ENCODE results near the gene MARS1. TPM values are rescaled to one million over a fixed set of nuclear protein-coding genes. Genes with fewer than 3 reads are reported as not detected.
"Not testable (repeated sequence)": the region's sequence is repeated elsewhere in the genome, so short reads cannot be mapped to it uniquely, and the experiment has no call there.

Gene MARS1
- polyA plus RNA-seq, 1 donor, result 138 TPM

DNA sequence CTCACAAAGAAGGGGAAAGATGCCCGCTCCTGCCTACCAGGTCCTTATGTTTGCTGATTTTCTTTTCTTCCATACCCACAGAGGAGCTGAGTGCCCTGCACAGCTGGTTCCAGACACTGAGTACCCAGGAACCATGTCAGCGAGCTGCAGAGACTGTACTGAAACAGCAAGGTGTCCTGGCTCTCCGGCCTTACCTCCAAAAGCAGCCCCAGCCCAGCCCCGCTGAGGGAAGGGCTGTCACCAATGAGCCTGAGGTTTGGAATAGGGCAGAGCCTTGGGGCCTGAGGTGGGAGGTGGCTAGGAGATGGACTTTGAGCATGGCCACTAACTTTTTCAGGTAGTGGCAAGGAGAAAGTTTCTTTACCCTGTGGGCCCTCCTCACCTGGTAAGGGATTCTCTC lies 2.3 kb downstream of the MARS1 start:
- no peak for DNase-seq

DNA sequence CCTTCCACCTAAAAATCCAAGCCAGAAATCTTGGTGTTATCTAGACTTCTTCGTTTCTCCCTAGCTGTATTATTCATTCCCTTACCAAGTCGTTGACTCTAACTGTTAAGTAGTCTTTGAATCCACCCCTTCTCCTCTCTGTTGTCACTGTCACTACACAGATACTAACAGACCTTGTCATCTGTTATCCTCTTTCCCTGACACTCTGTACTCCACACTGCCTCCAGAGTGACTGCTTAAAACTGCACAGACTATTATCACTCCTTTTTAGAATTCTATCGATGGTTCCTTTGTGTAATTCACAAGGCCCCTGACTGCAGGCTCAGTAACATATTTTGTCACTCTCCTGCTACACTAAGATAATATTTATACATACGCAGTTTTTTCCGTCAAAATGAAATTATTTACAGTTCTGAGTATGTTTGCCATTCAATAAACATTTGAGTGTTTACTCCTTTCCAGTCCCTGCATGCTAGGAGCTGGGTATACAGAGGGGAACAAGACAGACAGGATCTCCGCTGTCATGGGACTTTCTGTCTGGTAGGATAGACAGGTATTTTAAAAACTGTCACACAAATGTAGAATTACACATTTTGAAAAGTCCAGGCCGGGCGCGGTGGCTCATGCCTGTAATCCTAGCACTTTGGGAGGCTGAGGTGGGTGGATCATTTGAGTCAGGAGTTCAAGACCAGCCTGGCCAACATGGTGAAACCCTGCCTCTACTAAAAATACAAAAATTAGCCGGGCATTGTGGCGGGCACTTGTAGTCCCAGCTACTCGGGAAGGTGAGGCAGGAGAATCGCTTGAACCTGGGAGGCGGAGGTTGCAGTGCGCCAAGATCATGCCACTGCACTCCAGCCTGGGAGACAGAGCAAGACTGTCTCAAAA lies 3.8 kb downstream of the MARS1 start:
- no peak for DNase-seq

DNA sequence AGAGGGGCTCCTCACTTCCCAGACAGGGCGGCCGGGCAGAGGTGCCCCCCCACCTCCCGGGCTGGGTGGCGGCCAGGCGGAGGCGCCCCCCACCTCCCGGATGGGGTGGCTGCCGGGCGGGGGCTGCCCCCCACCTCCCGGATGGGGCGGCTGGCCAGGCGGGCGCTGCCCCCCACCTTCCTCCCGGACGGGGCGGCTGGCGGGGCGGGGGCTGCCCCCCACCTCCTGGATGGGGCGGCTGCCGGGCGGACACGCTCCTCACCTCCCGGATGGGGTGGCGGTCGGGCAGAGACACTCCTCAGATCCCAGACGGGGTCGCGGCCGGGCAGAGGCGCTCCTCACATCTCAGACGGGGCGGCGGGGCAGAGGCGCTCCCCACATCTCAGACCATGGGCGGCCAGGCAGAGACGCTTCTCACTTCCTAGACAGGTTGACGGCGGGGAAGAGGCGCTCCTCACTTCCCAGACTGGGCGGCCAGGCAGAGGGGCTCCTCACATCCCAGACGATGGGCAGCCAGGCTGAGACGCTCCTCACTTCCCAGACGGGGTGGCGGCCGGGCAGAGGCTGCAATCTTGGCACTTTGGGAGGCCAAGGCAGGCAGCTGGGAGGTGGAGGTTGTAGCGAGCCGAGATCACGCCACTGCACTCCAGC lies 7.3 kb downstream of the MARS1 start:
- DNase-seq, result not testable (repeated sequence)

DNA sequence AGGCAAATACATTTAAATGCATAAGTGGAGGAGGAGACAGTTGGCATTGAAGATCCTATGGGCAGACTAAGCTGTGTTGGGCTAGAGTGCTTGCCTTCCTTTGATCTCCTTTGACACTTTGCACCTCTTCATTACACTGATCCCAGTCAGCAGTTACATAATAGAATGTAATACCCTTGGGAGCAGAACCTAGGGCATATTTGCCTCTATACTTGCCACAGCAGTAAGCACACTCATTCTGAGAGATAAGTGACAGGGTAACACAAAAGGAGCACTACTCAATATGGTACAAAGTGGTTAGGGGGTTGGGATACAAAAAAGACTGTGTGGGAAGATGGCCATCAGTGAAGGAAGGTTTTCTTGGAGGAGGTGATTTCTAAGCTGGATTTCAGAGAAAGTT lies 9.0 kb downstream of the MARS1 start:
- no peak for DNase-seq

DNA sequence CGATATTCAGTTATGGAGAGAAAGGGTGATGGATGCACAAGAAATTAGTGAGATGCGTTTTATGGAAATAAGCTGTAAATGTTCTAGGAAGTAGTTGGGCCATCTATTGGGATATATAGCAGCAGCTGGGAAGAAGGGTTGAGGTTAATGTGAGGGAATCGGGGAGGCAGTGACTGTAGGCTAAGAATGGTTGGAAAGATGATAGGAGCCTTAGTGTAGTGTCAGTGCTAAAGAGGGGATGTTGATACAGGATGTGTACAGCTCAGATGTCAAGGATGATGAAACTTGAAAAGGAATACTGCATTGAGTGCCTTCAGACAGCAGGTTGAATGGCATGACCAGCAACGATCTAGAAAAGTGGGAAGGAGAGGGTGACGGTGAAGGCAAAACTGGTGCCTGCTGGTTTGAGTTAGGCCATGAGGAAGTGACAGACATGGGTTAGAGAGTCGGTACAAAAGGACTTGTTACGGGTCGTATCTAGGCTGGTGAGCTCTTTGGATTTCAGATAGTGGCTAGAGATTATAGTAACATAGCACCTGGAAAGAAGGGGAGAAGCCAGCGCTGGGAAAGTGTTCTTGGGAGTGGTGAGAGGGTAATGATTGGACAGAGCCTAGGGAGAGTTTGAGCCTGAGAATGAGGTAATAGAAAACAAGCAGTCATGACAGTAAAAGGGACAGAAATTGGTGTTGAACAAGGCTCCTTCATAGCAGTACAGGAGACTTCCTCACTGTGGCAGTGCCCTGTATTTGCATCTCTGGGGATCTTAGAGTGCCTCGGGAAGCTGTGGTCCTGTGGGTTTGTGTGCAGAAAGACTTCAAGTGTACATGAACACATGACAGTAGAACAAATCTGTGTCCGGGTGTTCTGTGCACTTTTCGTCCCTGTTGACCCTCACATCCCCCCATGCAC lies 9.6 kb downstream of the MARS1 start:
- DNase-seq, result no peak

DNA sequence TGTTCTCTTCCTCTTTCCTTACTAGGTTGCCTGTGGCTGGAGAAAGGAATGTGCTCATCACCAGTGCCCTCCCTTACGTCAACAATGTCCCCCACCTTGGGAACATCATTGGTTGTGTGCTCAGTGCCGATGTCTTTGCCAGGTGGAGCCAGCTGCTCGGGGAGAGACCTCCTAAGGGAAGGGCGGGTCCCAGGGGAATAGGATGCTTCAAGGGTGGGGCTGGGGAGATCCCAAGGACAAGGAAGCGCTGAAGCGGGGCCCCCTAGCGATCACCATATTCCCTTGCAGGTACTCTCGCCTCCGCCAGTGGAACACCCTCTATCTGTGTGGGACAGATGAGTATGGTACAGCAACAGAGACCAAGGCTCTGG lies 10.2 kb downstream of the MARS1 start:
- no peak for DNase-seq

DNA sequence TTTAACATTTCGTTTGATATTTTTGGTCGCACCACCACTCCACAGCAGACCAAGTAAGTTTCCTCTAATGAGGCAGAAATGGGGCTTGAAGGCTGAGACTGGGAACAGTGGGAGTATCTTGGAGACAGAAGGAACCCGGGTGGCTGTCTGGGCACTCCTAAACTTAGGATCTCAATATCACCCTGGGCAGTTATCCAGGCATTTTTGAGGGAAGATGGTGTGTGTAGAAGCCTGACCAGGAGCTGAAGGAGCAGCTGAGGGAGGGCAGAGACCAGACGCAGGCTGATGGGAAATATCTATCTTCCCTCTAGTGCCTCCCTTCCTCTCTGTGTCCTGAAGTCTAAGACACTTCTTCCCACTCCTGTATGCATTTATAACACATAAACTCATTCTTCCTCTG lies 10.7 kb downstream of the MARS1 start:
- DNase-seq, result no peak

DNA sequence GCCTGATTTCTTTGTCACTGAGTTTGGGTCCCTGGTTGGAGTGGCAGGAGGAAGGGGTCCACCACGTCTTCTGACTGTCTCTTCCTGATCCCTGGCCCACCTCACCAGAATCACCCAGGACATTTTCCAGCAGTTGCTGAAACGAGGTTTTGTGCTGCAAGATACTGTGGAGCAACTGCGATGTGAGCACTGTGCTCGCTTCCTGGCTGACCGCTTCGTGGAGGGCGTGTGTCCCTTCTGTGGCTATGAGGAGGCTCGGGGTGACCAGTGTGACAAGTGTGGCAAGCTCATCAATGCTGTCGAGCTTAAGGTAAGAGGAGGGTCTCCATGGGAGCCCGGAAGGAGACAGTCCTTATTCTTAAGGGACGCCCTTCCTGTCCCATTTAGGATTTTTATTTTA lies 12.3 kb downstream of the MARS1 start:
- DNase-seq, result no peak

DNA sequence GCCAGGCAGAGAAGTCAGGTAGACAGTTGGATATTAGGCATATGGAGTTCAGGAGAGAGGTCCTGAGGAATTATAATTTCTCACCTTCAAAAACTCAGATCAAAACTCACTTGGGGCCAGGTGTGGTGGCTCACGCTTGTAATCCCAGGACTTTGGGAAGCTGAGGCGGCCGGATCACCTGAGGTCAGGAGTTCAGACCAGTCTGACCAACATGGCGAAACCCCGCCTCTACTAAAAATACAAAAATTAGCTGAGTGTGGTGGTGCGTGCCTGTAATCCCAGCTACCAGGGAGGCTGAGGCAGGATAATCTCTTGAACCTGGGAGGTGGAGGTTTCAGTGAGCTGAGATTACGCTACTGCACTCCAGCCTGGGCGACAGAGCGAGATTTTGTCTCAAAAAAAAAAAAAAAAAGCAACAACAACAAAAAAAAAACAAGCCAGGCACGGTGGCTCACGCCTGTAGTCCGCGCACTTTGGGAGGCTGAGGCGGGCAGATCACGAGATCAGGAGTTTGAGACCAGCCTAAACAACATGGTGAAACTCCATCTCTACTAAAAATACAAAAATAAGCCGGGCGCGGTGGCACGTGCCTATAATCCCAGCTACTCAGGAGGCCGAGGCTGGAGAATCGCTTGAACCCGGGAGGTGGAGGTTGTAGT lies 14.6 kb downstream of the MARS1 start:
- DNase-seq, result not testable (repeated sequence)

DNA sequence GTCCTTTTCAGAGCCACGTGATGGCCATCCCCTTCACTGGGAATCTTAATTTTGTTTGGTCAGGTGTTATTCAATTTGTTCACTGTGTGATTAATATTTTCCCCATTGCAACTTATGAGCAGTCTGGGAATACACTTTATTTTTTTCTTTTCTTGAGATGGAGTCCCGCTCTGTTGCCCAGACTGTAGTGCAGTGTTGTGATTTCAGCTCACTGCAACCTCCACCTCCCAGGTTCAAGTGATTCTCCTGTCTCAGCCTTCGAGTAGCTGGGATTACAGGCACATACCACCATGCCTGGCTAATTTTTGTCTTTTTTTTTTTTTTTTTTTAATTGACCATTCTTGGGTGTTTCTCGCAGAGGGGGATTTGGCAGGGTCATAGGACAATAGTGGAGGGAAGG lies 18.7 kb downstream of the MARS1 start:
- not testable (repeated sequence) for DNase-seq

DNA sequence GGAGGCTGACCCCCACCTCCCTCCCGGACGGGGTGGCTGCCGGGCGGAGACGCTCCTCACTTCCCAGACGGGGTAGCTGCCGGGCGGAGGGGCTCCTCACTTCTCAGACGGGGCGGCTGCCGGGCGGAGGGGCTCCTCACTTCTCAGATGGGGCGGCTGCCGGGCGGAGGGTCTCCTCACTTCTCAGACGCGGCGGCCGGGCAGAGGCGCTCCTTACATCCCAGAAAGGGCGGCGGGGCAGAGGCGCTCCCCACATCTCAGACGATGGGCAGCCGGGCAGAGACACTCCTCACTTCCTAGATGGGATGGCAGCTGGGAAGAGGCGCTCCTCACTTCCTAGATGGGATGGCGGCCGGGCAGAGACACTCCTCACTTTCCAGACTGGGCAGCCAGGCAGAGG lies 19.9 kb downstream of the MARS1 start:
- not testable (repeated sequence) for DNase-seq

DNA sequence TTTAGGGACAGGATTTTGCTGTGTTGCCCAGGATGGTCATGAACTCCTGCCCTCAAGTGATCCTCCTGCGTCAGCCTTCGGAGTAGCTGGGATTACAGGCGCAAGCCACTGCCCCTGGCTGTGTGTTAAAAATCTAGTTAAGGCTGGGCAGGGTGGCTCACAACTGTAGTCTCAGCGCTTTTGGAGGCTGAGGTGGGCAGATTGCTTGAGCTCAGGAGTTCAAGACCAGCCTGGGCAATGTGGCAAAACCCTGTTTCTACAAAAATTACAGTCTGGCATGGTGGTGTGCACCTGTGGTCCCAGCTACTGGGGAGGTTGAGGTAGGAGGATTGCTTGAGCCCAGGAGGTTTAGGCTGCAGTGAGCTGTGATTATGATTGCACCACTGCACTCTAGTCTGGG lies 23.3 kb downstream of the MARS1 start:
- no peak for DNase-seq

DNA sequence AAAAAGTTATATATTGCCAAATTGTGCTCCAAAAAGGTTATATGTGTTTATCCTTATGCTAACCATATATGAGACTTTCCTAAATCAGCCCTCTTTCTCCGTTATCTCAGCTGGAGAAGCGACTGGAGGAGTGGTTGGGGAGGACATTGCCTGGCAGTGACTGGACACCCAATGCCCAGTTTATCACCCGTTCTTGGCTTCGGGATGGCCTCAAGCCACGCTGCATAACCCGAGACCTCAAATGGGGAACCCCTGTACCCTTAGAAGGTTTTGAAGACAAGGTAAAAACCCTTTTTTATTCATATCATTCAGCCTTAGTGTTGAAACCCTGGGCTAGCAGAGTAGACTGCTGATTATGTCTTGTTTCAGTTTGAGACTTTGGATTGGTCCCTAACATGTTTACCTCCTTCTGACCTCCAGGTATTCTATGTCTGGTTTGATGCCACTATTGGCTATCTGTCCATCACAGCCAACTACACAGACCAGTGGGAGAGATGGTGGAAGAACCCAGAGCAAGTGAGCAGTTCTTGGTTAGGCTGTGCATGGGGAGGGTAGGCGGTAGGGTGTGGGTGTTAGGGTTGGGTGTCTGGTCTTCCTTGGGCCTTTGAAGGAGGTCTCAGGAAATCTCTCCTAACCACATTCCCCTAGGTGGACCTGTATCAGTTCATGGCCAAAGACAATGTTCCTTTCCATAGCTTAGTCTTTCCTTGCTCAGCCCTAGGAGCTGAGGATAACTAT lies 23.9 kb downstream of the MARS1 start:
- DNase-seq, result no peak

DNA sequence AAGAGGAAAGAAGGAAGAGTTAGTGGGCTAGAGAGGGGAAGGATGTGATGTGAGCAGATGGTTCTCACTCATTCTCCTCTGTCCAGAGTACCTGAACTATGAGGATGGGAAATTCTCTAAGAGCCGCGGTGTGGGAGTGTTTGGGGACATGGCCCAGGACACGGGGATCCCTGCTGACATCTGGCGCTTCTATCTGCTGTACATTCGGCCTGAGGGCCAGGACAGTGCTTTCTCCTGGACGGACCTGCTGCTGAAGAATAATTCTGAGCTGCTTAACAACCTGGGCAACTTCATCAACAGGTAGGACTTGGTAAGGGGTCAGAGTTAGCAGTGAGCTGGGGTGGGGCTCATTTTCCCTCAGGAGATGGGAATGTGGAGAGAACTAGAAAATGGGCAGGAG lies 24.8 kb downstream of the MARS1 start:
- DNase-seq, result no peak

DNA sequence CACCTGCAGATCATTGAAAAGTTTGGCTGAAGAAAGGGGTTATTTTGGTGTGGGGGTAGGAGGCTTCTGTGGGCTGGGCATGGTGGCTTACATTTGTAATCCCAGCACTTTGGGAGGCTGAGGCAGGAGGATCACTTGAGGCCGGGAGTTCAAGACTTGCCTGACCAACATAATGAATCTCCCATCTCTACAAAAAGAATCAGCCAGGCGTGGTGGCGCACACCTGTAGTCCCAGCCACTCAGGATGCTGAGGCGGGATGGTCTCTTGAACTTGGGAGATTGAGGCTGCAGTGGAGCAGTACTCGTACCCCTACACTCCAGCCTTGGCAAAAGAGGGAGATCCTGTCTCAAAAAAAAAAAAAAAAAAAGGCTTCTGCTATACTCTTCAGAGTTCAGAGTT lies 25.4 kb downstream of the MARS1 start:
- no peak for DNase-seq

DNA sequence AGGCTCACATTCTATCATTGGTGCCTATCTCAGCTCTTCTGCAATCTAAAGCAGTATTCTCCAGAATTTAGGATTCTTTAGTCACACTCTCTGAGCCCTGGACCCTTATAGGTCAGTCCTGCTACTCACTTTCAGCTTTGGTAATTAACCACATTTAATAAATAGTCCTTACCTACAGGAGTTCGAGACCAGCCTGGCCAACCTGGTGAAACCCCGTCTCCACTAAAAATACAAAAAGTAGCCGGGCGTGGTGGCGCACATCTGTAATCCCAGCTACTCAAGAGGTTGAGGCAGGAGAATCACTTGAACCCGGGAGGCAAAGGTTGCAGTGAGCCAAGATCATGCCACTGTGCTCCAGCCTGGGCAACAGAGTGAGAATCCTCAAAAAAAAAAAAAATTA lies 25.8 kb downstream of the MARS1 start:
- not testable (repeated sequence) for DNase-seq

DNA sequence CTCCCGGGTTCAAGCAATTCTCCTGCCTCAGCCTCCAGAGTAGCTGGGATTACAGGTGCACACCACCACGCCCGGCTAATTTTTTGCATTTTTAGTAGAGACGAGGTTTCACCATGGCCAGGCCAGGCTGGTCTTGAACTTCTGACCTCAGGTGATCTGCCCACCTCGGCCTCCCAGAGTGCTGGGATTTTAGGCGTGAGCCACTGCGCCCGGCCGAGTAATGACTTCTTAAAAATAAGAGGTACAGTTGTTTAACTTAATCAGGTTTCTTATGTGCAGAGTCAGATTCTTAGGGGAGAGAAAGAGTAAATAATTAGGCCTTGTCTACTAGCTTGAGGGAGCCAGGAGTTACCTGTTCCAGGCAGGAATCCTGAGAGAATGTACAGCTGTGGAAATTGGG lies 26.4 kb downstream of the MARS1 start:
- not testable (repeated sequence) for DNase-seq

DNA sequence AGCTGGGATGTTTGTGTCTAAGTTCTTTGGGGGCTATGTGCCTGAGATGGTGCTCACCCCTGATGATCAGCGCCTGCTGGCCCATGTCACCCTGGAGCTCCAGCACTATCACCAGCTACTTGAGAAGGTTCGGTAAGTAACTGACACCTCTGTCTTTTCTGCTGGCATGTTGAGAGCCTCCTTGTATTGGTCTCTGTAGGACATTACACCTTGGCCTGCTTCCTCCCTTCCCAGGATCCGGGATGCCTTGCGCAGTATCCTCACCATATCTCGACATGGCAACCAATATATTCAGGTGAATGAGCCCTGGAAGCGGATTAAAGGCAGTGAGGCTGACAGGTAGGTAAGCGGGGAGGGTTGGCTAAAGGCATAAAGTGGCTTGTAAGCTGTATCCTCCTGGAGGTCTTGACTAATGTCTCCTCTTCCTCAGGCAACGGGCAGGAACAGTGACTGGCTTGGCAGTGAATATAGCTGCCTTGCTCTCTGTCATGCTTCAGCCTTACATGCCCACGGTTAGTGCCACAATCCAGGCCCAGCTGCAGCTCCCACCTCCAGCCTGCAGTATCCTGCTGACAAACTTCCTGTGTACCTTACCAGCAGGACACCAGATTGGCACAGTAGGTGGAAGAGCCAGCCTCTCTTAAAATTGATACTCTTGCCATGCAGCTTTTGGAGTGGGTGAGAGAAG lies 27.0 kb downstream of the MARS1 start:
- DNase-seq, result no peak

DNA sequence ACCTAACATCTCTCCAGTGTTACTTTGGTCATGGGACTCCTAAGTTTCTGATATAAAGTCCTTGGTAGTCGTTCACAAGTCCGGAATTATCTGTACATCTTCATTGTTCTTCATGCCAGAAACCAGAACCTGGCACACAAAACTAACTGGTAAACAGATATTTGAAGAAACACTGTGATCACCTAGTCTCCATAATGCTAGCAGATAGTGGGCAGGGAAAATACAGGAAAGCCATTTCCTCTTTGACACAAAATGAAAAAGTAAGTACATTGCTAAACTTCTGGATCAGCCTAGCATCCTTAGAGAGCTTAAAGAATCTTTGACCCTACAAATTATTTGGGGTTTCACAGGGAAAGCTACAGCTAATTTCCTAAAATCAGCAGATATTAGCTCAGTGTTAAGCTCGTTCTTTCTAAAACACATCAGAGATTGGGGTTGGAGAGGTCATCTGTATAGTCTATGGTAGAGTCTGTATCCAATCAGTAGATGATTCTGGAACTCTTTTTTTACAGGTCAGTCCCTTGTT lies 27.6 kb downstream of the MARS1 start:
- DNase-seq, result no peak

DNA sequence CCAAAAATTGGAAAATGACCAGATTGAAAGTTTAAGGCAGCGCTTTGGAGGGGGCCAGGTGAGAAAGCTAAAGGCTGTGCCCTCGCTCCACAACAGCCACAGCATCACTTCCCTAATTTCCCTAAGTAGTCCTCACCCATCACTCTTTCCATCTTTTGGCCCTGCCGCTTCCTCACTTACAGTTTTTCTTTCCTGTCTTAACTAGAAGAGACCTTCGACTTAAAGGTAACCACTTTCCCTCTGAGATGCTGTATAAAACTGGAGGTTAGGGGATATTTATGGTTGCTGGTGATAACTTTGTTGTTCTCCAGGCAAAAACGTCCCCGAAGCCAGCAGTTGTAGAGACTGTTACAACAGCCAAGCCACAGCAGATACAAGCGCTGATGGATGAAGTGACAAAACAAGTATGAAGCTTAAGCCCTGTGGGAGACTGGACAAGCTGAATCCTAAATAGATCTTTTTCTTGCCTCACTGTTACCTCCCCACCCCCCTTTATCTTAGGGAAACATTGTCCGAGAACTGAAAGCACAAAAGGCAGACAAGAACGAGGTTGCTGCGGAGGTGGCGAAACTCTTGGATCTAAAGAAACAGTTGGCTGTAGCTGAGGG lies 28.2 kb downstream of the MARS1 start:
- no peak for DNase-seq

Data from left kidney (tissue), 2 donors.